ENCODE data around the gene LHFPL2.

LHFPL2 gene

DNA sequence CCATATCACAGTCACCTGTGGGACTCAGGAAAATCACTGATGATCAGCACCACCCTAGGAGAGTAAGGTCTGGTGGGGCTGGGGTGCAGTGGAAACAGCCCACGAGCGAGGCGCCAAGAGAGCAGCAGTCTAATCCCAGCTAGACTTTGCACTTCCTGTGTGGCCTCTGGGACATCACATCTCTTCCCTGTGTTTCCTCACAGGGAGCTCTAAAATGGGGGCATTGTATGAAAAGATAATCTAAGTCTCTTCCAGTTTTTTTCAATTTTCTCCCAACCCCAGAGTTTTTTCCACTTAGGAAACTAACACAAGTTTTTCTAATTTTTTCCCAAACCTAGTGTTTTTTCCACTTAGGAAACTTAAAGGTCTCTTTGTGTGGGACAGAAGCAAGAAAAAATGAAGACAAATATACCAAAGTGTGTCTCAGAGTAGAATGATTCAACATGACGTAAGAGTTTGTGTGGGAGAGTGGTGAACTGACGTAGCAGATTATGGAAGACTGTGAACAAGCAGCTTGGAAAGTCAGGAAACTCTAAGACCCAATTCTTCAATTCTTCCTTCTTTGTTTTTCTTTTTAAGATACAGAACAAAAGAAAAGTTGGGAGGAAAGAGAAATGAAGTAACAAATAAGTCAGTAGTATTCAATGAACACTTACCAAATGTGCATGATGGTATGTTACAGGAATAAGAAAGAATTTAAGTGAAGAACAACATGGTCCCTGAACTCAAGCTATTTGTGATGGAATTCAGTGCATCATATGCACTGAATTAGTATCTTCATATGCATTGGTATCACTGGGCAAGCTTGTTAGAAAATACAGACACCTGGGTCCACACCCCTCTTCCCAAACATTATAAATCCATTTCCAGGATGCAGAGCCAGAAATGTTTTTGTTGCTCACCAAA, 51.3 kb downstream of the LHFPL2 start:
- ChIA-PET CTCF (no interaction called here), POLR2A (no interaction called here)

GRCh38 chr5:78595458-78595921, 53.1 kb downstream of the LHFPL2 start:
- no peak for TF ChIP-seq FOXM1 (IDR thresholded peaks at IDR 0.05; ENCODE audit: borderline replicate concordance)
- TF ChIP-seq NFRKB (IDR thresholded peaks at IDR 0.05) = no peak
- TF ChIP-seq LEF1 (IDR thresholded peaks at IDR 0.05; ENCODE audit: borderline replicate concordance) = no peak
- no peak for TF ChIP-seq FOXK2 (IDR thresholded peaks at IDR 0.05)
- TF ChIP-seq ELF4 (IDR thresholded peaks at IDR 0.05) = no peak
- TF ChIP-seq L3MBTL2 (conservative IDR thresholded peaks at IDR 0.05) = no peak
- TF ChIP-seq BHLHE40 (IDR thresholded peaks at IDR 0.05; ENCODE audit: borderline replicate concordance) = no peak
- CTCF ChIA-PET = no interaction called here
- POLR2A ChIA-PET = no interaction called here
- no peak for DNase-seq (ENCODE audit: extremely low spot score)

More for the DNA sequence above, 51.3 kb downstream of the LHFPL2 start:
- TF ChIP-seq CTBP1 (IDR thresholded peaks at IDR 0.05; ENCODE audit: borderline replicate concordance) (no peak), SP1 (IDR thresholded peaks at IDR 0.05) (no peak), ELF4 (IDR thresholded peaks at IDR 0.05) (no peak), ARNT (IDR thresholded peaks at IDR 0.05) (no peak), SUZ12 (IDR thresholded peaks at IDR 0.05) (no peak), BHLHE40 (IDR thresholded peaks at IDR 0.05; ENCODE audit: borderline replicate concordance) (no peak), FOXK2 (IDR thresholded peaks at IDR 0.05) (no peak), LEF1 (IDR thresholded peaks at IDR 0.05; ENCODE audit: borderline replicate concordance) (no peak), HDGF (IDR thresholded peaks at IDR 0.05; ENCODE audit: borderline replicate concordance) (no peak), NFRKB (IDR thresholded peaks at IDR 0.05) (no peak), FOXM1 (IDR thresholded peaks at IDR 0.05; ENCODE audit: borderline replicate concordance) (no peak)
- TF ChIP-seq, protein P1, sequence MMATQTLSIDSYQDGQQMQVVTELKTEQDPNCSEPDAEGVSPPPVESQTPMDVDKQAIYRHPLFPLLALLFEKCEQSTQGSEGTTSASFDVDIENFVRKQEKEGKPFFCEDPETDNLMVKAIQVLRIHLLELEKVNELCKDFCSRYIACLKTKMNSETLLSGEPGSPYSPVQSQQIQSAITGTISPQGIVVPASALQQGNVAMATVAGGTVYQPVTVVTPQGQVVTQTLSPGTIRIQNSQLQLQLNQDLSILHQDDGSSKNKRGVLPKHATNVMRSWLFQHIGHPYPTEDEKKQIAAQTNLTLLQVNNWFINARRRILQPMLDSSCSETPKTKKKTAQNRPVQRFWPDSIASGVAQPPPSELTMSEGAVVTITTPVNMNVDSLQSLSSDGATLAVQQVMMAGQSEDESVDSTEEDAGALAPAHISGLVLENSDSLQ (IDR thresholded peaks at IDR 0.05) = no peak
- no peak for DNase-seq (ENCODE audit: extremely low spot score)

- ChIA-PET CTCF (no interaction called here), POLR2A (no interaction called here)
- no peak for DNase-seq (ENCODE audit: extremely low spot score)
- TF ChIP-seq ZNF384 (IDR thresholded peaks at IDR 0.05) (no peak), LEF1 (IDR thresholded peaks at IDR 0.05; ENCODE audit: borderline replicate concordance) (no peak), TARDBP (IDR thresholded peaks at IDR 0.05) (no peak), SP1 (IDR thresholded peaks at IDR 0.05) (no peak), L3MBTL2 (conservative IDR thresholded peaks at IDR 0.05) (no peak), HDGF (IDR thresholded peaks at IDR 0.05; ENCODE audit: borderline replicate concordance) (no peak), ELF4 (IDR thresholded peaks at IDR 0.05) (no peak), NFRKB (IDR thresholded peaks at IDR 0.05) (no peak)
Measured at GRCh38 chr5:78594610-78595457, 53.7 kb downstream of the LHFPL2 start.

- DNase-seq (ENCODE audit: extremely low spot score) = no peak
- ChIA-PET POLR2A (no interaction called here), CTCF (no interaction called here)
- TF ChIP-seq SP1 (IDR thresholded peaks at IDR 0.05) (no peak), SUZ12 (IDR thresholded peaks at IDR 0.05) (no peak), NFRKB (IDR thresholded peaks at IDR 0.05) (no peak), FOXA1 (IDR thresholded peaks at IDR 0.05) (no peak), CTBP1 (IDR thresholded peaks at IDR 0.05; ENCODE audit: borderline replicate concordance) (no peak), HDGF (IDR thresholded peaks at IDR 0.05; ENCODE audit: borderline replicate concordance) (no peak), BHLHE40 (IDR thresholded peaks at IDR 0.05; ENCODE audit: borderline replicate concordance) (no peak), ARNT (IDR thresholded peaks at IDR 0.05) (no peak), ELF4 (IDR thresholded peaks at IDR 0.05) (no peak), ZNF384 (IDR thresholded peaks at IDR 0.05) (no peak), LEF1 (IDR thresholded peaks at IDR 0.05; ENCODE audit: borderline replicate concordance) (no peak), FOXK2 (IDR thresholded peaks at IDR 0.05) (no peak), FOXM1 (IDR thresholded peaks at IDR 0.05; ENCODE audit: borderline replicate concordance) (no peak), L3MBTL2 (conservative IDR thresholded peaks at IDR 0.05) (no peak)
- TF ChIP-seq, protein P1 (IDR thresholded peaks at IDR 0.05) = no peak
Measured at GRCh38 chr5:78594021-78594420, 54.6 kb downstream of the LHFPL2 start.

- ChIA-PET CTCF (no interaction called here), POLR2A (no interaction called here)
- no peak for TF ChIP-seq HDGF (IDR thresholded peaks at IDR 0.05; ENCODE audit: borderline replicate concordance)
- TF ChIP-seq ELF4 (IDR thresholded peaks at IDR 0.05) = no peak
- TF ChIP-seq, protein P1 (IDR thresholded peaks at IDR 0.05) = no peak
- TF ChIP-seq BHLHE40 (IDR thresholded peaks at IDR 0.05; ENCODE audit: borderline replicate concordance) = no peak
- TF ChIP-seq SUZ12 (IDR thresholded peaks at IDR 0.05) = no peak
- no peak for TF ChIP-seq ZNF384 (IDR thresholded peaks at IDR 0.05)
- no peak for TF ChIP-seq SP1 (IDR thresholded peaks at IDR 0.05)
- TF ChIP-seq FOXK2 (IDR thresholded peaks at IDR 0.05) = no peak
- no peak for TF ChIP-seq LEF1 (IDR thresholded peaks at IDR 0.05; ENCODE audit: borderline replicate concordance)
- no peak for TF ChIP-seq NFRKB (IDR thresholded peaks at IDR 0.05)
- TF ChIP-seq L3MBTL2 (conservative IDR thresholded peaks at IDR 0.05) = no peak
- no peak for TF ChIP-seq TARDBP (IDR thresholded peaks at IDR 0.05)
- no peak for TF ChIP-seq FOXM1 (IDR thresholded peaks at IDR 0.05; ENCODE audit: borderline replicate concordance)
- TF ChIP-seq CTBP1 (IDR thresholded peaks at IDR 0.05; ENCODE audit: borderline replicate concordance) = no peak
- TF ChIP-seq ARNT (IDR thresholded peaks at IDR 0.05) = no peak
- TF ChIP-seq FOXA1 (IDR thresholded peaks at IDR 0.05) = no peak
- DNase-seq (ENCODE audit: extremely low spot score) = no peak
Measured at GRCh38 chr5:78593465-78593864, 55.1 kb downstream of the LHFPL2 start.
